Upper lobe of left lung (tissue), 4 donors: ENCODE measurements around the gene PEX11B.

Experiments used
- POLR2A ChIP-seq, 4 donors: fragments of 450-650 bp; IDR thresholded peaks; one replicate each; pipeline ENCODE4 v1.5.1; 2016 to 2017; ENCODE audit warnings: antibody characterized with exemption in 4 of 4, mild to moderate bottlenecking in 2 of 4
- TF ChIP-seq, protein P1 (sequence below), 6 experiments: fragments of 450-650 bp in 4 of 6; fragments of 200-600 bp in 2 of 6; sonication (generic) in 2 of 6; IDR thresholded peaks; one replicate each; pipeline ENCODE4 v1.5.1; 2016 to 2019; ENCODE audit warnings: antibody characterized with exemption in 6 of 6

DNA sequence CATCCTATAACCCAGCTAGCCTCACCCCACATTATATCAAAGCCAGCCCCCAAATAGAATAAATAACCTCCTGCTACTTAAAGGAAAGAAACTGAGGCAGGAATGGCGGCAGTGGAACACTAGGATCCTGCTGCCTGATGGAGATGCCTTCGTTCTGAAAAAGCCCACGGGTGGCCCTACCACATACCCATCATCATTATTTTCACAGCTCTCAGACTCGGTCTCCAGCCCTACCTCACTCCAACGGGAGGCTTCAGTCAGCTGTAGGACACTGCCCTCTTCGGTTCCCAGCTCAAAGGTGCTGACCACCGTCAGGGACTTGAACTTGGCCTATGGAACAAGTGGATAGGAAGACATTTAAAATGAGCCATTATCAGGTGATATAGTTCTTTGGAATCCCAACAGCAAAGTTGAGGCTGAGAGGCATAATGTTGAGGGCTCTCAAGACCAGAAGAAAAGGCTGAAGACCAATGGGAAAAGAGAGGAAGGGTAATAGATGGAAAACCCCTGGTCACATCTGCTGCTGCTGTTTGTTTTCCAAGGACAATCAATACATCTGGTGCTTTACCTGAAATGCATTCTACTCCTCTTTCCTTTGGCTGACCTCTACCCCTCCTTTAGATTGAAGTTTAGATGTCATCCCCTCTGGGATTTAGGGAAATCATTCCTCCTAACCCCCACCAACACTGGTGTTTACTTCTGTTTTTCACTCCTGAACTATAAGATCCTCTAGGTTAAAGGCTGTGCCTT is 25.0 kb downstream of the PEX11B start:
- no peak for TF ChIP-seq POLR2A (IDR thresholded peaks at IDR 0.05)
- TF ChIP-seq, protein P1, sequence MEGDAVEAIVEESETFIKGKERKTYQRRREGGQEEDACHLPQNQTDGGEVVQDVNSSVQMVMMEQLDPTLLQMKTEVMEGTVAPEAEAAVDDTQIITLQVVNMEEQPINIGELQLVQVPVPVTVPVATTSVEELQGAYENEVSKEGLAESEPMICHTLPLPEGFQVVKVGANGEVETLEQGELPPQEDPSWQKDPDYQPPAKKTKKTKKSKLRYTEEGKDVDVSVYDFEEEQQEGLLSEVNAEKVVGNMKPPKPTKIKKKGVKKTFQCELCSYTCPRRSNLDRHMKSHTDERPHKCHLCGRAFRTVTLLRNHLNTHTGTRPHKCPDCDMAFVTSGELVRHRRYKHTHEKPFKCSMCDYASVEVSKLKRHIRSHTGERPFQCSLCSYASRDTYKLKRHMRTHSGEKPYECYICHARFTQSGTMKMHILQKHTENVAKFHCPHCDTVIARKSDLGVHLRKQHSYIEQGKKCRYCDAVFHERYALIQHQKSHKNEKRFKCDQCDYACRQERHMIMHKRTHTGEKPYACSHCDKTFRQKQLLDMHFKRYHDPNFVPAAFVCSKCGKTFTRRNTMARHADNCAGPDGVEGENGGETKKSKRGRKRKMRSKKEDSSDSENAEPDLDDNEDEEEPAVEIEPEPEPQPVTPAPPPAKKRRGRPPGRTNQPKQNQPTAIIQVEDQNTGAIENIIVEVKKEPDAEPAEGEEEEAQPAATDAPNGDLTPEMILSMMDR (IDR thresholded peaks at IDR 0.05): no peak
